Keratinocyte (primary cell): ENCODE results near the gene ACHE. TPM values are rescaled to one million over a fixed set of nuclear protein-coding genes. Genes with fewer than 3 reads are reported as not detected.

Source experiments
- DNase-seq: peaks from one replicate; pipeline ENCODE4 v3.0.0-alpha.2; 2011; ENCODE audit warnings: low read depth, missing footprints, low spot score
- FAIRE-seq: peaks from 2 replicates; lab custom pipeline; 2011; peaks lifted over from hg19 to GRCh38; lab: Jason Lieb, UNC
- H2AFZ ChIP-seq: 2 replicates; pipeline ENCODE4 v1.6.0; 2012; ENCODE audit warnings: low read length, control low read depth, inconsistent platforms; ENCODE audit not compliant: control insufficient read depth
- H3K27ac ChIP-seq: 2 replicates; pipeline ENCODE4 v1.5.1; 2011; ENCODE audit warnings: low read length; ENCODE audit not compliant: control insufficient read depth, insufficient read depth
- H3K27me3 ChIP-seq: 3 replicates; pipeline ENCODE4 v1.6.0; 2011; ENCODE audit warnings: low read length; ENCODE audit not compliant: control insufficient read depth, insufficient read depth; ENCODE audit errors: extremely low read depth
- H3K36me3 ChIP-seq, 2 experiments: 2 replicates in 1 of 2; 3 replicates in 1 of 2; pipeline ENCODE4 v1.5.1; 2011; ENCODE audit warnings: low read length in 2 of 2, mild to moderate bottlenecking in 1 of 2; ENCODE audit not compliant: control insufficient read depth in 2 of 2, insufficient read depth in 2 of 2; ENCODE audit errors: extremely low read depth in 1 of 2
- H3K4me1 ChIP-seq: 3 replicates; pipeline ENCODE4 v1.5.1; 2011; ENCODE audit warnings: low read length; ENCODE audit not compliant: control insufficient read depth, insufficient read depth; ENCODE audit errors: extremely low read depth
- H3K4me2 ChIP-seq: 3 replicates; pipeline ENCODE4 v1.6.0; 2011; ENCODE audit warnings: low read depth, low read length; ENCODE audit not compliant: control insufficient read depth, insufficient read depth; ENCODE audit errors: extremely low read depth
- H3K4me3 ChIP-seq, 3 experiments: fragments of 200-600 bp in 1 of 3; sonication (generic) in 1 of 3; 2 replicates in 2 of 3; 3 replicates in 1 of 3; pipeline ENCODE4 v1.5.1; 2011 to 2016; ENCODE audit warnings: low read length in 3 of 3, mild to moderate bottlenecking in 3 of 3, control low read depth in 2 of 3, inconsistent platforms in 1 of 3, low read depth in 1 of 3, mixed read lengths in 1 of 3, mixed run types in 1 of 3, moderate library complexity in 1 of 3; ENCODE audit not compliant: control insufficient read depth in 2 of 3, insufficient read depth in 2 of 3; ENCODE audit errors: extremely low read depth in 1 of 3
- H3K79me2 ChIP-seq: 2 replicates; pipeline ENCODE4 v1.6.0; 2012; ENCODE audit warnings: low read length; ENCODE audit not compliant: control insufficient read depth, insufficient read depth
- H3K9ac ChIP-seq: 3 replicates; pipeline ENCODE4 v1.6.0; 2011; ENCODE audit warnings: low read length; ENCODE audit not compliant: control insufficient read depth, insufficient read depth; ENCODE audit errors: extremely low read depth
- H3K9me1 ChIP-seq: 3 replicates; pipeline ENCODE4 v1.6.0; 2011; ENCODE audit warnings: low read length; ENCODE audit not compliant: control insufficient read depth, insufficient read depth; ENCODE audit errors: extremely low read depth
- H3K9me3 ChIP-seq: 2 replicates; pipeline ENCODE4 v1.5.1; 2012; ENCODE audit warnings: low read depth, low read length; ENCODE audit not compliant: control insufficient read depth
- H4K20me1 ChIP-seq: 3 replicates; pipeline ENCODE4 v1.6.0; 2011; ENCODE audit warnings: low read length; ENCODE audit not compliant: control insufficient read depth, insufficient read depth; ENCODE audit errors: extremely low read depth
- CTCF ChIP-seq, 3 experiments: IDR thresholded peaks in 1 of 3; conservative IDR thresholded peaks in 1 of 3; optimal IDR thresholded peaks in 1 of 3; 2 replicates in 2 of 3; 3 replicates in 1 of 3; pipeline versions ENCODE3 to v1.5.1; 2011; ENCODE audit warnings: low read length in 3 of 3, mild to moderate bottlenecking in 3 of 3, moderate library complexity in 2 of 3, control low read depth in 1 of 3, inconsistent platforms in 1 of 3; ENCODE audit not compliant: insufficient read depth in 2 of 3; ENCODE audit errors: extremely low read depth in 1 of 3
- EZH2 ChIP-seq: IDR thresholded peaks from one replicate; pipeline ENCODE4 v1.6.1; 2012; ENCODE audit warnings: inconsistent platforms, mild to moderate bottlenecking, low read length, moderate library complexity
- dilution Hi-C: fragments of 300-500 bp; cut with MboI; formaldehyde crosslinking; loops from one replicate; pipeline ENCODE4 v1.7.0; 2020; ENCODE audit warnings: low sequenced_read_pairs; ENCODE audit not compliant: extremely low pct_ligation_motif_present
- polyA plus RNA-seq, 5 experiments: library from polyadenylated mRNA; depleted of rRNA in 3 of 5; stranded (reverse) in 3 of 5; stranded (forward) in 1 of 5; unstranded in 1 of 5; fragments of >200 nt; gene quantifications; 1 replicate in 1 of 5; 2 replicates in 3 of 5; 3 replicates in 1 of 5; pipeline versions ENCODE4 v1.2.1 to v1.2.3, GENCODE V29; 2011 to 2012; ENCODE audit warnings: missing spikeins in 2 of 5, low read depth in 1 of 5, low replicate concordance in 1 of 5

Gene ACHE
- polyA plus RNA-seq, 1 donor (not counting 4 experiments of a cell fraction or from before 2014, with no cell fraction given): 0.07 TPM

- Histone ChIP-seq H3K79me2 (peaks cover 86% of the 10 kb centered on the region), H3K9me1 (no peaks in the 10 kb centered on the region), H3K9ac (peak overlapping the region; percentile 93), H3K27me3 (no peaks in the 10 kb centered on the region), H3K27ac (peak overlapping the region; percentile 92), H3K4me2 (peak overlapping the region; percentile 94), H3K4me3 (peak overlapping the region; percentile 78 to 96 (median 95)), H3K9me3 (no peaks in the 10 kb centered on the region), H2AFZ (peak overlapping the region; percentile 87), H4K20me1 (peaks cover 6% of the 10 kb centered on the region), H3K4me1 (peaks cover 31% of the 10 kb centered on the region), H3K36me3 (peaks cover 27 to 42% of the 10 kb centered on the region in 2 experiments)
- FAIRE-seq (no peak), DNase-seq (no peak)
- no peak for TF ChIP-seq EZH2
- TF ChIP-seq CTCF (optimal IDR thresholded peaks at IDR 0.05 in 1 of 3, IDR thresholded peaks at IDR 0.05 in 1 of 3, conservative IDR thresholded peaks at IDR 0.05 in 1 of 3; ENCODE audit: extremely low read depth in 1 of 3, insufficient read depth in 2 of 3, low read length in 3 of 3): no peak
- dilution Hi-C loops: no loop called here
These were observed 21.4 kb downstream of the ACHE start for GRCh38 chr7:100874300-100874576.

- no peaks in the 10 kb centered on the region for H3K9me3 ChIP-seq
- FAIRE-seq: no peak
- peaks cover 86% of the 10 kb centered on the region for H3K79me2 ChIP-seq
- peaks cover 27 to 38% of the 10 kb centered on the region in 2 experiments for H3K36me3 ChIP-seq
- H3K27me3 ChIP-seq: no peaks in the 10 kb centered on the region
- no peaks in the 10 kb centered on the region for H3K9me1 ChIP-seq
- no peak overlapping the region for H2AFZ ChIP-seq
- peaks cover 6% of the 10 kb centered on the region for H4K20me1 ChIP-seq
- H3K4me1 ChIP-seq: peaks cover 36% of the 10 kb centered on the region
- peak overlapping the region; percentile 92 for H3K27ac ChIP-seq
- H3K4me3 ChIP-seq: peak overlapping the region; percentile 78 to 96 (median 95)
- H3K9ac ChIP-seq: peak overlapping the region; percentile 93
- DNase-seq: no peak
- dilution Hi-C loops: no loop called here
- TF ChIP-seq CTCF (optimal IDR thresholded peaks at IDR 0.05 in 1 of 3, IDR thresholded peaks at IDR 0.05 in 1 of 3, conservative IDR thresholded peaks at IDR 0.05 in 1 of 3; ENCODE audit: extremely low read depth in 1 of 3, insufficient read depth in 2 of 3, low read length in 3 of 3) (no peak), EZH2 (no peak)
- H3K4me2 ChIP-seq: peak overlapping the region; percentile 94
These were observed 21.9 kb downstream of the ACHE start for GRCh38 chr7:100873599-100874299.
